Heart left ventricle (tissue), 16 donors: ENCODE measurements around the gene ST6GALNAC2. TPM values are rescaled to one million over a fixed set of nuclear protein-coding genes. Genes with fewer than 3 reads are reported as not detected.
A peak's percentile ranks its signal among the peaks of the same experiment; 100 is the strongest.
"Not testable (repeated sequence)": the region's sequence is repeated elsewhere in the genome, so short reads cannot be mapped to it uniquely, and the experiment has no call there.

Experiments
- ATAC-seq, 4 donors: fragments of 200-7000 bp; cut with Tn5 transposase; one replicate each; pipeline ENCODE4 v1.9.1; 2020 to 2022; ENCODE audit warnings: moderate library complexity in 4 of 4, mild to moderate bottlenecking in 3 of 4, moderate number of reproducible peaks in 1 of 4
- DNase-seq, 5 donors: peaks; one replicate each; pipeline ENCODE4 v3.0.0-alpha.2; 2020
- H3K27ac ChIP-seq, 12 donors: fragments of 200-600 bp; sonication (generic) in 4 of 12; one replicate each; pipeline versions ENCODE4 v1.5.0 to v1.8.0; 2016 to 2022; ENCODE audit warnings: mild to moderate bottlenecking in 2 of 12
- H3K27me3 ChIP-seq, 9 donors: fragments of 200-600 bp; sonication (generic) in 2 of 9; one replicate each; pipeline versions ENCODE4 v1.5.1 to v1.8.0; 2016 to 2022; ENCODE audit warnings: mild to moderate bottlenecking in 3 of 9
- H3K36me3 ChIP-seq, 9 donors: fragments of 200-600 bp; sonication (generic) in 2 of 9; one replicate each; pipeline versions ENCODE4 v1.5.0 to v1.8.0; 2018 to 2022; ENCODE audit warnings: mild to moderate bottlenecking in 2 of 9
- H3K4me1 ChIP-seq, 12 donors: fragments of 200-600 bp; sonication (generic) in 4 of 12; one replicate each; pipeline versions ENCODE4 v1.5.0 to v1.8.0; 2016 to 2022; ENCODE audit warnings: mild to moderate bottlenecking in 3 of 12
- H3K4me3 ChIP-seq, 12 donors: fragments of 200-600 bp; sonication (generic) in 4 of 12; one replicate each; pipeline versions ENCODE4 v1.5.0 to v1.8.0; 2017 to 2022; ENCODE audit warnings: mild to moderate bottlenecking in 9 of 12, moderate library complexity in 4 of 12
- H3K9me3 ChIP-seq, 12 donors: fragments of 200-600 bp; sonication (generic) in 4 of 12; one replicate each; pipeline versions ENCODE4 v1.5.0 to v1.8.0; 2016 to 2022; ENCODE audit warnings: mild to moderate bottlenecking in 1 of 12
- POLR2A ChIP-seq, 2 donors: fragments of 450-650 bp; IDR thresholded peaks; one replicate each; pipeline ENCODE4 v1.6.1; 2017; ENCODE audit warnings: antibody characterized with exemption in 2 of 2, mild to moderate bottlenecking in 2 of 2, moderate library complexity in 2 of 2
- WGBS, 4 donors: extraction: QIAGEN DNeasy Blood & Tissue Kit in 2 of 4; methylation state at CpG; one replicate each; pipeline versions ENCODE4 v1.1.5 to v1.1.7; 2013 to 2018; 5-methylcytosine and 5-hydroxymethylcytosine counted together
- intact Hi-C, 10 donors: fragments of 100-400 bp; cut with DNase I; formaldehyde crosslinking; loops; one replicate each; pipeline versions ENCODE4 v1.11.1 to v1.14.2; 2022
- polyA plus RNA-seq, 2 donors: library from polyadenylated mRNA; stranded (reverse); fragments of 200-250 nt; gene quantifications; one replicate each; pipeline ENCODE4 v1.2.3, GENCODE V29; 2013
- total RNA-seq, 9 donors: library from RNA; depleted of rRNA in 2 of 9; stranded (reverse); fragments of >200 nt in 2 of 9; fragmentation: NEBNext Ultra II Directional in 3 of 9; extraction: Animal tissue kit (Norgen Biotek cat#: 25700) in 3 of 9; gene quantifications; one replicate each; pipeline versions ENCODE4 v1.1.0 to v1.2.4, GENCODE V29; 2016 to 2023
- TF ChIP-seq, protein P1 (sequence below), 12 donors: fragments of 200-600 bp; sonication (generic) in 4 of 12; IDR thresholded peaks; one replicate each; pipeline versions ENCODE4 v1.5.0 to v1.8.0; 2018 to 2022; ENCODE audit warnings: antibody characterized with exemption in 12 of 12, mild to moderate bottlenecking in 5 of 12
- donor health status: ischemic (EF 13 %, LVEDD 7.1; RV severe dilation, severe dysfunction).
- donor health status: healthy with polysubstance abuse.
- donor health status: DM: no; HTN: yes; CAD: no.
- donor health status: DM: no; HTN: no; CAD: no.
- donor health status: ischemic (EF 25% LVEDD 6.9; RV normal size, moderate dysfunction).
- donor health status: ischemic (EF 25% LVEDD 5.7; RV mildly dilated, moderate dysfunction).
- donor health status: healthy.
- donor health status: DM: yes; HTN: yes; CAD: no.
- donor health status: ischemic (EF 35%, LVEDD 5.7; RV mildly dilated, moderate dysfunction).
- donor health status: nonischemic (EF 11% LVEDD 7.7; RV severe dilation, severe dysfunction).
- donor health status: DM: yes; HTN: yes; CAD: no.
- donor health status: PGD.
- donor health status: ischemic (EF 29% LVEDD 5.4; RV normal size, mild dysfunction).
- donor health status: nonischemic (EF 23%, LVEDD 6.1; RV moderate dilation, normal function).

ST6GALNAC2 gene
- total and polyA plus RNA-seq, 11 donors, result 2.1 to 7.8 (median 4.9) TPM

DNA sequence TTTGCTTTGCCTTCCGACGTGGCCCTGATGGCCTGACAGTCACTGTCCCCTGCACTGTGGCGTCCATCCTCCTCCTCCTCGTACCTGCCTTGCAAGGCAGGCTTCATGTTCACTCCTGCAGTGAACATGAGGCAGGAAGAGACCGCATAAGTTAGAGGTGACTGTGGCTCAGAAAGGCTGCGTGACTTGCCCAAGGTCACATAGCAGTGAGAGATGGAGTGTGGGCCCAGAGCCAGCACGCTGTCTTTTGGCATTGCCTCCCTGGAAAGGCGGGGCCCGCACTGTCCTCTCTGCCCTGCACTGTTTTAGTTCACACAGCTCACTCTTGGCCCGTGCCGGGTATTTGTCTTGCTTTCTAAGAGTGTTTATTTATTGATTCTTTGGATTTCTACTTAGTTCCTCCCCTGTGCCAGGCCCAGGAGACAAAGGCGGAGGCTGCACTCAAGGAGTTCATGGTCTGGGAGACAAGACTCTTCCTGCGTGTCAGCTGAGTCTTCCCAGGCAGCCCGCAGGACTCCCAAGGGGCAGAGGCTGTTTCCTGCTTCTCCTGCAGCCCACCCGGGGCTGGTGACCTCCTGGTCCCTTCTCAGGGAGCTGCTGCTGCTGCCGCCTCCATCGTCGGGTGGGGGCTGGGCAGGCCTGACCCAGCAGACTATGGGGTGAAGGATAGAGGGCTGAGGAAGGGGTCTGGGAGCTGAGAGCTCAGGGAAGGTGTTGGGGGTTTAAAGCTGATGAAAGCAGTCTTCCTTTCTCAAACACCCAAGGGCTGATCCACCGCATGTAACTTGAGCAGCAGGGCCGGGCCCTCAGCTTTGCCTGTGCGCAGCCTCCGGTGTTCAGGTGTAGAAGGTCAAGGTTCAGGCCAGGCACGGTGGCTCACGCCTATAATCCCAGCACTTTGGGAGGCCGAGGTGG is 60.8 kb downstream of the ST6GALNAC2 start:
- H3K27me3 ChIP-seq, result no peaks in the 10 kb centered on the region
- intact Hi-C loops, result loop anchor here in 8 of 10 donors (5.0 to 10.0 kb wide), 6 partner anchors 62 to 190 kb away; partner anchors contain the start of genes ST6GALNAC2 (in 2 of the 8) and MXRA7 (in 1 of the 8)
- no peaks in the 10 kb centered on the region for H3K9me3 ChIP-seq
- peaks cover 2 to 55% (median 43%) of the 10 kb centered on the region in 12 donors for H3K4me1 ChIP-seq
- H3K27ac ChIP-seq, result peak overlapping the region in 11 of 12 donors; percentile 37 to 81 (median 62)
- WGBS, 4 donors, result 46 to 57% (median 51%) methylated on average over 23 to 25 of the region's 25 CpGs
- ATAC-seq (peak; percentile 17 to 41 (median 38)), DNase-seq (peak; percentile 60 to 86 (median 82))
- H3K4me3 ChIP-seq, result no peak overlapping the region
- H3K36me3 ChIP-seq, result no peaks in the 10 kb centered on the region
- TF ChIP-seq, protein P1, sequence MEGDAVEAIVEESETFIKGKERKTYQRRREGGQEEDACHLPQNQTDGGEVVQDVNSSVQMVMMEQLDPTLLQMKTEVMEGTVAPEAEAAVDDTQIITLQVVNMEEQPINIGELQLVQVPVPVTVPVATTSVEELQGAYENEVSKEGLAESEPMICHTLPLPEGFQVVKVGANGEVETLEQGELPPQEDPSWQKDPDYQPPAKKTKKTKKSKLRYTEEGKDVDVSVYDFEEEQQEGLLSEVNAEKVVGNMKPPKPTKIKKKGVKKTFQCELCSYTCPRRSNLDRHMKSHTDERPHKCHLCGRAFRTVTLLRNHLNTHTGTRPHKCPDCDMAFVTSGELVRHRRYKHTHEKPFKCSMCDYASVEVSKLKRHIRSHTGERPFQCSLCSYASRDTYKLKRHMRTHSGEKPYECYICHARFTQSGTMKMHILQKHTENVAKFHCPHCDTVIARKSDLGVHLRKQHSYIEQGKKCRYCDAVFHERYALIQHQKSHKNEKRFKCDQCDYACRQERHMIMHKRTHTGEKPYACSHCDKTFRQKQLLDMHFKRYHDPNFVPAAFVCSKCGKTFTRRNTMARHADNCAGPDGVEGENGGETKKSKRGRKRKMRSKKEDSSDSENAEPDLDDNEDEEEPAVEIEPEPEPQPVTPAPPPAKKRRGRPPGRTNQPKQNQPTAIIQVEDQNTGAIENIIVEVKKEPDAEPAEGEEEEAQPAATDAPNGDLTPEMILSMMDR (IDR thresholded peaks at IDR 0.05), result no peak
- TF ChIP-seq POLR2A (IDR thresholded peaks at IDR 0.05), result no peak

DNA sequence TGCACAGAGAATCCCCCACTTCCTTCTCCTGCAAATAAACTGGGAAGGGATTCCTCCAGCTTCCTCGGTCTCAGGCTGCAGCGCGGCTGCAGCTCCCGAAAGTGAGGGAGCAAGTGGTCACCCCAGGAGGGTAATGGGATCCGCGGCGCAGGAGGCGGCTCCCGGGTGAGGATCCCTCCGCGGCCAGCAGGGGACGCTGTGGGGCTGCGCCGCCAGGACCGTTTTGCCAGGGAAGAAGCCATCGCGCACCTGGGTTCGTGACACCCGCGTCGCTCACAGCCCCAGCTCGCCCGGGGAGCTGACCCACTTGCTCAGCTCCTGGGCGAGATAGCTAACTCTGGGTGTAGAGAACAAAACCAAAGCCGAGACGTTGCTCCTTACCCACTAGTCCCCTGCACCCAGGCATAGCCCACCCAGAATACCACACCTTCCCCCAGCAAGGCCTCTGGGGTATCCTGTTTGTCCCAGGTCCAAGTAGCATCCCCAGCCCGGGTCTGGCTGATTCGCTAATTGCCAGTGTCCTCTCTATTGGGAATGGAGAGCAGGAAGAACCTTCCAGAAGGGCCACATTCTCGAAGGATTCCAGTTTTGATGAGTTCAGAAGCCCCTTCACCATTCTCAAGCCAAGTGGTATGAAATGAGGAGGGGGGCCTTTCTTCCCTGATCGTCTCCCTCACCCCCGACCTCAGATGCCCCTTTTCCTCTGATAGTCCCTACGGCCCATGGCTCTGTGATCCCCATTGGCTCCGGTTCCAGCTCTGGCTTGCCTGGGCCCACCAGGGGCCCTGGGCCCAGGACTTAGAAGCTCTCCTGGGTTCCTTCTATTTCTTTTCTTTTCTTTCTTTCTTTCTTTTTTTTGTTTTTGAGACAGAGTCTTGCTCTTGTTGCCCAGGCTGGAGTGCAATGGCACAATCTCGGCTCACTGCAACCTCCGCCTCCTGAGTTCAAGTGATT is 62.3 kb downstream of the ST6GALNAC2 start:
- Histone ChIP-seq H3K27ac (no peak overlapping the region), H3K9me3 (no peaks in the 10 kb centered on the region), H3K4me3 (no peak overlapping the region), H3K36me3 (no peaks in the 10 kb centered on the region), H3K27me3 (no peaks in the 10 kb centered on the region), H3K4me1 (peaks cover 2 to 40% (median 28%) of the 10 kb centered on the region in 12 donors)
- 22 to 49% (median 24%) methylated on average over 16 to 35 of the region's 35 CpGs for WGBS, 4 donors
- ATAC-seq (peak; percentile 6 to 60 (median 47)), DNase-seq (peak; percentile 66 to 91 (median 75))
- TF ChIP-seq POLR2A (IDR thresholded peaks at IDR 0.05), result no peak
- TF ChIP-seq, protein P1 (IDR thresholded peaks at IDR 0.05), result peak; percentile 97 to 100 (median 100)
- intact Hi-C loops, result loop anchor here (1.0 to 10.0 kb wide), 12 partner anchors 23 to 191 kb away; partner anchors contain the start of genes ST6GALNAC2 (in 2 of the 10) and MXRA7 (in 1 of the 10)

DNA sequence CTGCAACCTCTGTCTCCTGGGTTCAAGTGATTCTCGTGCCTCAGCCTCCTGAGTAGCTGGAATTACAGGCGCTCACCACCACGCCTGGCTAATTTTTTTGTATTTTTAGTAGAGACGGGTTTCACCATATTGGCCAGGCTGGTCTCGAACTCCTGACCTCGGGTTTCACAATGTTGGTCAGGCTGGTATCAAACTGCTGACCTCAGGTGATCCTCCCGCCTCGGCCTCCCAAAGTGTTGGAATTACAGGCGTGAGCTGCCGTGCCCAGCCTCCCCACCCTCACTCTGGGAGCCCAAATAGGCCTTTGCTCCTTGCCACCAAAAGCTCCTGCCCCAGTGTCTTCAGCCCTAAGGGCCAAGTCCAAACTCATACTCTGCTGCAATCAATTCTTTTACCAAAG is 64.0 kb downstream of the ST6GALNAC2 start:
- intact Hi-C loops, result loop anchor here (1.0 to 10.0 kb wide), 11 partner anchors 25 to 193 kb away; partner anchors contain the start of genes ST6GALNAC2 (in 2 of the 10) and MXRA7 (in 1 of the 10)

DNA sequence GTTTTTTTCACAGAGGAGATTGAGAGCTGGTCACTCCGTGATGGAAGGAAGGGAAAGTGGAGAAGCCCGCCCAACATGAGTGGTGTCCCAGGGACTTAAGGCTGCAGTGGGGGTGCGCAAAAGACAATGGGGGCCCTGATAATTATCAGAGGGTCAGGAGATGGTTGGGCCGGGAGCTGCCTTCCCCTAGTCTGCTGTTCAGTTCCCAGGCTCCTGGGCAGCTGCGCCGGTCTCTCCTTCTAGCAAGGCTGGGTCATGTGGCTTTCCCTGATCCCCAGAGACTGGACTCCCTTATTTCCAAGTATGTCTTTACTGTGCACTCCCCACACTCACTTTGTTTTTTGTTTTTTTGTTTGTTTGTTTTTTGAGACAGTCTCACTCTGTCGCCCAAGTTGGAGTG is 64.4 kb downstream of the ST6GALNAC2 start:
- H3K9me3 ChIP-seq, result no peaks in the 10 kb centered on the region
- no peaks in the 10 kb centered on the region for H3K36me3 ChIP-seq
- intact Hi-C loops, result loop anchor here in 8 of 10 donors (5.0 to 10.0 kb wide), 6 partner anchors 66 to 194 kb away; partner anchors contain the start of genes ST6GALNAC2 (in 2 of the 8) and MXRA7 (in 1 of the 8)
- H3K27me3 ChIP-seq, result no peaks in the 10 kb centered on the region
- DNase-seq (no peak), ATAC-seq (no peak)
- H3K27ac ChIP-seq, result no peak overlapping the region
- H3K4me3 ChIP-seq, result no peak overlapping the region
- H3K4me1 ChIP-seq, result peaks cover 2 to 27% (median 20%) of the 10 kb centered on the region in 12 donors
- TF ChIP-seq, protein P1 (IDR thresholded peaks at IDR 0.05), result no peak
- TF ChIP-seq POLR2A (IDR thresholded peaks at IDR 0.05), result no peak
- WGBS, 4 donors, result 80 to 95% (median 90%) methylated on average over 7 of the region's 7 CpGs

More for the DNA sequence above, 64.0 kb downstream of the ST6GALNAC2 start:
- WGBS, 4 donors, result 85 to 94% (median 92%) methylated on average over 9 to 10 of the region's 10 CpGs
- not testable (repeated sequence) for DNase-seq, H3K27me3 ChIP-seq, H3K36me3 ChIP-seq, ATAC-seq, H3K27ac ChIP-seq, H3K4me3 ChIP-seq, H3K9me3 ChIP-seq
- H3K4me1 ChIP-seq, result peaks cover 2 to 27% (median 20%) of the 10 kb centered on the region in 12 donors
